NCI-H226 (cell line): ENCODE measurements around the gene ALPK1.
"Not testable (repeated sequence)": the region's sequence is repeated elsewhere in the genome, so short reads cannot be mapped to it uniquely, and the experiment has no call there.

Experiments used
- DNase-seq: peaks from one replicate; pipeline ENCODE4 v3.0.0-alpha.2; 2015

Gene ALPK1

GRCh38 chr4:112472318-112472717 lies 175.1 kb downstream of the ALPK1 start:
- no peak for DNase-seq

GRCh38 chr4:112473985-112474384 lies 176.8 kb downstream of the ALPK1 start:
- no peak for DNase-seq

- no peak for DNase-seq
Measured at GRCh38 chr4:112485930-112486329, 188.8 kb downstream of the ALPK1 start.

GRCh38 chr4:112490808-112491207 lies 193.6 kb downstream of the ALPK1 start:
- DNase-seq: not testable (repeated sequence)
